HG03432 (cell line): ENCODE results near the gene WDR64.
"Not testable (repeated sequence)": the region's sequence is repeated elsewhere in the genome, so short reads cannot be mapped to it uniquely, and the experiment has no call there.

Source experiments
- ATAC-seq: cut with Tn5 transposase; IDR thresholded peaks from one replicate; pipeline ENCODE4 v1.9.1; 2021; ENCODE audit warnings: mild to moderate bottlenecking, moderate library complexity; ENCODE audit not compliant: unreplicated experiment

Gene WDR64

GRCh38 chr1:241735493-241735926 lies 83.4 kb downstream of the WDR64 start:
- ATAC-seq, result not testable (repeated sequence)

GRCh38 chr1:241736387-241736786 lies 84.3 kb downstream of the WDR64 start:
- no peak for ATAC-seq

GRCh38 chr1:241738284-241739078 lies 86.4 kb downstream of the WDR64 start:
- ATAC-seq, result no peak

GRCh38 chr1:241742084-241742483 lies 90.0 kb downstream of the WDR64 start:
- no peak for ATAC-seq

GRCh38 chr1:241744591-241744990 lies 92.5 kb downstream of the WDR64 start:
- ATAC-seq, result no peak

GRCh38 chr1:241747992-241748391 lies 95.9 kb downstream of the WDR64 start:
- no peak for ATAC-seq

- ATAC-seq, result no peak
Observed at GRCh38 chr1:241749041-241749944, 97.2 kb downstream of the WDR64 start.

- no peak for ATAC-seq
Observed at GRCh38 chr1:241749945-241750695, 98.0 kb downstream of the WDR64 start.

GRCh38 chr1:241751524-241751923 lies 99.4 kb downstream of the WDR64 start:
- no peak for ATAC-seq

- ATAC-seq, result no peak
Observed at GRCh38 chr1:241762713-241763339, 110.7 kb downstream of the WDR64 start.

GRCh38 chr1:241765390-241765789 lies 113.3 kb downstream of the WDR64 start:
- ATAC-seq, result no peak

- no peak for ATAC-seq
Observed at GRCh38 chr1:241767737-241768136, 115.7 kb downstream of the WDR64 start.

GRCh38 chr1:241770115-241770514 lies 118.0 kb downstream of the WDR64 start:
- no peak for ATAC-seq

GRCh38 chr1:241771117-241771516 lies 119.0 kb downstream of the WDR64 start:
- ATAC-seq, result no peak

GRCh38 chr1:241772932-241773500 lies 120.9 kb downstream of the WDR64 start:
- ATAC-seq, result no peak

- ATAC-seq, result no peak
Observed at GRCh38 chr1:241773991-241774390, 121.9 kb downstream of the WDR64 start.

GRCh38 chr1:241775021-241775420 lies 122.9 kb downstream of the WDR64 start:
- ATAC-seq, result no peak

GRCh38 chr1:241776911-241777310 lies 124.8 kb downstream of the WDR64 start:
- no peak for ATAC-seq

GRCh38 chr1:241778117-241778516 lies 126.0 kb downstream of the WDR64 start:
- no peak for ATAC-seq

GRCh38 chr1:241779897-241780296 lies 127.8 kb downstream of the WDR64 start:
- no peak for ATAC-seq
